B cell (primary cell): ENCODE results near the gene SLC23A2. TPM values are rescaled to one million over a fixed set of nuclear protein-coding genes. Genes with fewer than 3 reads are reported as not detected.

Source experiments
- ATAC-seq: fragments of 200-7000 bp; cut with Tn5 transposase; one replicate; pipeline ENCODE4 v1.10.0; 2021; ENCODE audit warnings: low read depth, mild to moderate bottlenecking, moderate number of reproducible peaks, moderate library complexity
- CTCF ChIA-PET: fragments of 350-600 bp; sonication (Branson Sonifier 250); formaldehyde crosslinking; loops from one replicate; lab custom pipeline; 2021; ENCODE audit warnings: antibody characterized with exemption, inconsistent platforms; lab: Charles Lee
- POLR2A ChIA-PET: fragments of 350-600 bp; sonication (Branson Sonifier 250); formaldehyde crosslinking; loops from one replicate; lab custom pipeline; 2021; ENCODE audit warnings: antibody characterized with exemption; lab: Charles Lee
- DNase-seq: peaks from one replicate; pipeline ENCODE4 v3.0.0; 2013
- H2AFZ ChIP-seq: 2 replicates; pipeline ENCODE4 v1.6.1; 2012; ENCODE audit warnings: mild to moderate bottlenecking, low read depth, low read length; ENCODE audit not compliant: insufficient read depth, poor library complexity, severe bottlenecking
- H3K27ac ChIP-seq, 2 donors: 1 replicate in 1 of 2; 2 replicates in 1 of 2; pipeline ENCODE4 v1.5.1; 2012 to 2013; ENCODE audit warnings: low read length in 2 of 2, mild to moderate bottlenecking in 2 of 2, moderate library complexity in 1 of 2
- H3K27me3 ChIP-seq, 4 experiments: fragments of 200-600 bp in 1 of 4; sonication (generic) in 1 of 4; replicated peaks in 1 of 4; 1 replicate in 2 of 4; 2 replicates in 2 of 4; pipeline versions ENCODE4 v1.6.1 to v1.7.0; 2013 to 2016; ENCODE audit warnings: low read length in 3 of 4, mild to moderate bottlenecking in 2 of 4, mixed read lengths in 1 of 4, moderate library complexity in 1 of 4; ENCODE audit not compliant: insufficient read depth in 4 of 4, control insufficient read depth in 3 of 4; ENCODE audit errors: control extremely low read depth in 1 of 4
- H3K36me3 ChIP-seq, 2 experiments: replicated peaks in 1 of 2; 1 replicate in 1 of 2; 2 replicates in 1 of 2; pipeline versions ENCODE4 v1.6.1 to v1.7.1; 2013; ENCODE audit warnings: low read length in 1 of 2; ENCODE audit not compliant: insufficient read depth in 2 of 2, control insufficient read depth in 1 of 2; ENCODE audit errors: control extremely low read depth in 1 of 2, extremely low read depth in 1 of 2
- H3K4me1 ChIP-seq, 2 donors: fragments of 200-600 bp in 1 of 2; sonication (generic) in 1 of 2; 1 replicate in 1 of 2; 2 replicates in 1 of 2; pipeline versions ENCODE4 v1.5.1 to v1.6.1; 2013 to 2017; ENCODE audit warnings: low read length in 2 of 2; ENCODE audit not compliant: control insufficient read depth in 2 of 2, insufficient read depth in 2 of 2
- H3K4me2 ChIP-seq: replicated peaks from 2 replicates; pipeline ENCODE3; 2012; ENCODE audit warnings: mild to moderate bottlenecking, low read depth, low read length; ENCODE audit not compliant: poor library complexity, severe bottlenecking
- H3K4me3 ChIP-seq, 5 experiments: fragments of 200-600 bp in 1 of 5; sonication (generic) in 1 of 5; 1 replicate in 3 of 5; 2 replicates in 2 of 5; pipeline versions ENCODE4 v1.5.1 to v1.7.0; 2011 to 2016; ENCODE audit warnings: low read length in 4 of 5, mild to moderate bottlenecking in 4 of 5, low read depth in 2 of 5, control low read depth in 1 of 5, moderate library complexity in 1 of 5; ENCODE audit not compliant: insufficient read depth in 1 of 5; ENCODE audit errors: control extremely low read depth in 1 of 5, extremely low read depth in 1 of 5
- H3K79me2 ChIP-seq: fragments of 200-600 bp; sonication (generic); one replicate; pipeline ENCODE4 v1.6.0; 2016; ENCODE audit warnings: low read length; ENCODE audit not compliant: control insufficient read depth, insufficient read depth
- H3K9ac ChIP-seq: fragments of 200-600 bp; sonication (generic); 2 replicates; pipeline ENCODE4 v1.6.1; 2017; ENCODE audit warnings: mild to moderate bottlenecking, low read length, moderate library complexity
- H3K9me3 ChIP-seq, 3 donors: one replicate each; pipeline versions ENCODE4 v1.6.1 to v1.7.1; 2013; ENCODE audit warnings: low read length in 2 of 3; ENCODE audit not compliant: control insufficient read depth in 2 of 3, insufficient read depth in 1 of 3; ENCODE audit errors: control extremely low read depth in 1 of 3
- H4K20me1 ChIP-seq: 2 replicates; pipeline ENCODE4 v1.6.0; 2012; ENCODE audit warnings: mild to moderate bottlenecking, low read length; ENCODE audit not compliant: insufficient read depth, control insufficient read depth, poor library complexity, severe bottlenecking
- H3K27ac Mint-ChIP-seq: one replicate; pipeline ENCODE4 v1.8.0; 2021; ENCODE audit warnings: mixed read lengths
- H3K27me3 Mint-ChIP-seq: one replicate; pipeline ENCODE4 v1.8.0; 2021; ENCODE audit warnings: mixed read lengths
- H3K4me1 Mint-ChIP-seq: one replicate; pipeline ENCODE4 v1.8.0; 2021; ENCODE audit warnings: mixed read lengths
- H3K4me3 Mint-ChIP-seq: one replicate; pipeline ENCODE4 v1.8.0; 2021; ENCODE audit warnings: mixed read lengths
- H3K9me3 Mint-ChIP-seq: one replicate; pipeline ENCODE4 v1.8.0; 2022; ENCODE audit warnings: mixed read lengths; ENCODE audit not compliant: insufficient read depth
- EZH2 ChIP-seq: IDR thresholded peaks from 2 replicates; pipeline ENCODE4 v1.6.1; 2012; ENCODE audit warnings: borderline replicate concordance, low read depth, mild to moderate bottlenecking, moderate library complexity, low read length; ENCODE audit not compliant: insufficient read depth, poor library complexity, severe bottlenecking
- WGBS: methylation state at CpG from one replicate; pipeline ENCODE4 v1.1.5; 2013; ENCODE audit warnings: missing lambda C conversion rate; ENCODE audit not compliant: insufficient coverage; 5-methylcytosine and 5-hydroxymethylcytosine counted together
- intact Hi-C: fragments of 100-400 bp; cut with micrococcal nuclease; formaldehyde crosslinking; loops from one replicate; pipeline ENCODE4 v1.10.0; 2022
- polyA plus RNA-seq: library from polyadenylated mRNA; depleted of rRNA; stranded (reverse); fragments of >200 nt; gene quantifications from 2 replicates; pipeline ENCODE4 v1.2.3, GENCODE V29; 2012
- total RNA-seq, 2 donors: library from RNA; stranded (reverse); fragments of 120-200 nt in 1 of 2; gene quantifications; 1 replicate in 1 of 2; 2 replicates in 1 of 2; pipeline versions ENCODE4 v1.2.3 to v1.2.4, GENCODE V29; 2013 to 2022
- TF ChIP-seq, protein P1 (sequence below): fragments of 200-600 bp; IDR thresholded peaks from one replicate; pipeline ENCODE4 v1.8.0; 2022; ENCODE audit warnings: antibody characterized with exemption, mild to moderate bottlenecking

Gene SLC23A2
- total and polyA plus RNA-seq, 2 donors (not counting 1 experiment from before 2014, with no cell fraction given) = 23.6 to 70.7 TPM

DNA sequence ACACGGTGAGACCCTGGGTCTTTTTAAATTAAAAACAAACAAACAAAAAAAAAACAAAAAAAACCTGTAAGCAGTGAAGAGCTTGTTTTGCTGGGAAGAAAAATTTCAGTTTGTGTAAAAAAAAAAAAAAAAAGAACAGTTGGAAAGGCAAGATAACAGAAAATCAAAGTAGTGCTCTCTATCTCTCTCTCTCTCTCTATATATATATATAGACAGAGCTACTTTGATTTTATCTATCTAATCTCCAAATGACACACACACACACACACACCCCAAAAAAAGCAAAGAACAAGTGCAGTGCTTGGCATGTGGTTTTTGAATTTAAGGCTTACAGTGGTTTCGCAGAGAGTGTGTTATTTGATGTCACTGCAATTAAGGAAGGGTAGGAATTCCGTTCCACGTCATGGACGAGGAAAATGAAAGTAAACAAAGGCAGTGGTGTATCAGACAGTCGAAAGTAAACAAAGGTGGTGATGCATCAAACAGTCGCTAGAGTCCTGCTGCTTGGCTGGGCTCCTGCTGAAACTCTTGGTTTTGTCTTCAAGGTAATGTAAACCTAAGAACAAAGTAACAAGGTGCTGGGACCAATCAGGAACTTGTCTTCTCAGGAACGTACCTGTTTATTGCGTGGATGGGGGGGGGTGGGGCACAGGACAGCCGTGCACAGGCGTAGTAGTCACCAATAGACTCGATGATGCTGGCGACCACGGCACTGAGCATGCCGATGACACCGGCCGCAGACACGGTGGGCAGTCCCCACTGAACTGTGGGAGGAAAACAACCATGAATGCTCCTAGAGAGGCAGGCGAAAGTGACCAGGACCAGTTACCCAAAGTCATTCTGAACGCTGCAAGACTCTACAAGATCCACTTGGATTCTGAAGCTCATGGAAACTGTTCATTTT is 131.8 kb downstream of the SLC23A2 start:
- Mint-ChIP-seq H3K4me1 (no peaks in the 10 kb centered on the region), H3K27ac (no peak overlapping the region), H3K27me3 (no peaks in the 10 kb centered on the region), H3K9me3 (no peaks in the 10 kb centered on the region), H3K4me3 (no peak overlapping the region)
- no peaks in the 10 kb centered on the region for H3K4me1 ChIP-seq
- POLR2A ChIA-PET = no interaction called here
- H4K20me1 ChIP-seq = no peaks in the 10 kb centered on the region
- no peak overlapping the region for H3K4me2 ChIP-seq
- no peaks in the 10 kb centered on the region for H3K79me2 ChIP-seq
- TF ChIP-seq, protein P1, sequence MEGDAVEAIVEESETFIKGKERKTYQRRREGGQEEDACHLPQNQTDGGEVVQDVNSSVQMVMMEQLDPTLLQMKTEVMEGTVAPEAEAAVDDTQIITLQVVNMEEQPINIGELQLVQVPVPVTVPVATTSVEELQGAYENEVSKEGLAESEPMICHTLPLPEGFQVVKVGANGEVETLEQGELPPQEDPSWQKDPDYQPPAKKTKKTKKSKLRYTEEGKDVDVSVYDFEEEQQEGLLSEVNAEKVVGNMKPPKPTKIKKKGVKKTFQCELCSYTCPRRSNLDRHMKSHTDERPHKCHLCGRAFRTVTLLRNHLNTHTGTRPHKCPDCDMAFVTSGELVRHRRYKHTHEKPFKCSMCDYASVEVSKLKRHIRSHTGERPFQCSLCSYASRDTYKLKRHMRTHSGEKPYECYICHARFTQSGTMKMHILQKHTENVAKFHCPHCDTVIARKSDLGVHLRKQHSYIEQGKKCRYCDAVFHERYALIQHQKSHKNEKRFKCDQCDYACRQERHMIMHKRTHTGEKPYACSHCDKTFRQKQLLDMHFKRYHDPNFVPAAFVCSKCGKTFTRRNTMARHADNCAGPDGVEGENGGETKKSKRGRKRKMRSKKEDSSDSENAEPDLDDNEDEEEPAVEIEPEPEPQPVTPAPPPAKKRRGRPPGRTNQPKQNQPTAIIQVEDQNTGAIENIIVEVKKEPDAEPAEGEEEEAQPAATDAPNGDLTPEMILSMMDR = no peak
- TF ChIP-seq EZH2 = no peak
- CTCF ChIA-PET = interaction anchor here (0.6 to 1.5 kb wide), 4 partner anchors 9 to 231 kb away, joined by 3 to 5 read pairs (median 4); no protein-coding TSS in a partner anchor
- WGBS = 93% methylated on average over 19 of the region's 20 CpGs
- intact Hi-C loops = loop anchor here (10.0 kb wide), 1 partner anchor 55 kb away; no protein-coding TSS in a partner anchor
- H3K27me3 ChIP-seq = no peaks in the 10 kb centered on the region
- DNase-seq = no peak
- H3K4me3 ChIP-seq = no peak overlapping the region
- no peak for ATAC-seq
- no peak overlapping the region for H2AFZ ChIP-seq
- no peak overlapping the region for H3K9ac ChIP-seq
- no peaks in the 10 kb centered on the region for H3K9me3 ChIP-seq
- H3K27ac ChIP-seq = no peak overlapping the region
- peaks cover 6 to 59% of the 10 kb centered on the region in 2 experiments for H3K36me3 ChIP-seq

DNA sequence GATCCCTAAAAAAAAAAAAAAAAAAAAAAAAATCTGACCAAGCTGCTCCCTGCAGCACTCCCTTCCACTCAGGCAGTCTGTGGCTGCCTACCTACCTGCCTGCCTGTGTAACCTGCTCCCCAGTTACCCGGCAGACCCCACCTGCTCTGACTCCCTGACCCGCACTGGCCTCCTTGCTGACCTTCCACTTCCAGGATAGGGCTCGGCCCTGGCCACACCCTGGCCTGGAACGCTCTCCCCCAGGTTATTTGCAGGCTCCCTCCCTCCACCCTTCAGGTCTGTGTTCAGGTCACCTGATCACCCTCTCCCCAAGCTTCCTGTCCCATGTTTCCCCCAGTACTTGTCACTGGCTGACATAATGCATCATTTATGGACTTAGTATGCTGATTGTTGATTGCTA is 134.3 kb downstream of the SLC23A2 start:
- ATAC-seq = no peak
- intact Hi-C loops = loop anchor here (10.0 kb wide), 1 partner anchor 52 kb away; no protein-coding TSS in a partner anchor
- Mint-ChIP-seq H3K27ac (peak overlapping the region; percentile 34), H3K9me3 (no peaks in the 10 kb centered on the region), H3K4me3 (no peak overlapping the region), H3K4me1 (no peaks in the 10 kb centered on the region), H3K27me3 (no peaks in the 10 kb centered on the region)
- Histone ChIP-seq H3K4me3 (no peak overlapping the region), H3K9ac (no peak overlapping the region), H3K4me1 (no peaks in the 10 kb centered on the region), H3K9me3 (no peaks in the 10 kb centered on the region), H2AFZ (no peak overlapping the region), H3K27ac (no peak overlapping the region), H3K4me2 (no peak overlapping the region), H3K27me3 (no peaks in the 10 kb centered on the region), H3K36me3 (peaks cover 0 to 59% of the 10 kb centered on the region in 2 experiments), H4K20me1 (no peaks in the 10 kb centered on the region), H3K79me2 (no peaks in the 10 kb centered on the region)
- DNase-seq = no peak
- WGBS = 100% methylated on average over 4 of the region's 4 CpGs
- TF ChIP-seq, protein P1 = no peak
- TF ChIP-seq EZH2 = no peak
- POLR2A ChIA-PET = no interaction called here
- CTCF ChIA-PET = no interaction called here
